ENCODE results near the gene CEP83. TPM values are rescaled to one million over a fixed set of nuclear protein-coding genes. Genes with fewer than 3 reads are reported as not detected.
"Not testable (repeated sequence)": the region's sequence is repeated elsewhere in the genome, so short reads cannot be mapped to it uniquely, and the experiment has no call there.

The CEP83 gene
- total and polyA plus RNA-seq, 8 donors, result 7.0 to 14.5 (median 8.7) TPM

DNA sequence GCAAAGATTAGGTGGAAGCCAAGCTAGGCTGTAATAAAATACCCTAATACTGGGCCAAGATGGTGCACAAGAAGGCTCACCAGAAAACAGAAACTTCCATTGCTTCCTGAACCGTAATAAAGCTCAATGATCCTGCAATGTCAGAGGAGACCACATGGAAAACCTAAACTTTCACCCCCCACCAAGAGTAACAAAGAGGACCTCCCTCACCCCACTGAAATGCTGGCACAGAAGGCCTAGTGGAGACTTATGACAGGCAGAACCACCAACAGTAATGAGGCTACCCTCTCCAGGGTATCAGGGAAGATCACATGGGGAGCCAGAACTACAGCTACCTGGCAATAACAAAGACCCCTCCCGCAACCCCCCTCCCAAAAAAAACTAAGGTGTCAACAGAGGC lies 43.1 kb downstream of the CEP83 start:
- ATAC-seq, result no peak
- DNase-seq, result no peak
- no peak for FAIRE-seq
- TF ChIP-seq, protein P1, sequence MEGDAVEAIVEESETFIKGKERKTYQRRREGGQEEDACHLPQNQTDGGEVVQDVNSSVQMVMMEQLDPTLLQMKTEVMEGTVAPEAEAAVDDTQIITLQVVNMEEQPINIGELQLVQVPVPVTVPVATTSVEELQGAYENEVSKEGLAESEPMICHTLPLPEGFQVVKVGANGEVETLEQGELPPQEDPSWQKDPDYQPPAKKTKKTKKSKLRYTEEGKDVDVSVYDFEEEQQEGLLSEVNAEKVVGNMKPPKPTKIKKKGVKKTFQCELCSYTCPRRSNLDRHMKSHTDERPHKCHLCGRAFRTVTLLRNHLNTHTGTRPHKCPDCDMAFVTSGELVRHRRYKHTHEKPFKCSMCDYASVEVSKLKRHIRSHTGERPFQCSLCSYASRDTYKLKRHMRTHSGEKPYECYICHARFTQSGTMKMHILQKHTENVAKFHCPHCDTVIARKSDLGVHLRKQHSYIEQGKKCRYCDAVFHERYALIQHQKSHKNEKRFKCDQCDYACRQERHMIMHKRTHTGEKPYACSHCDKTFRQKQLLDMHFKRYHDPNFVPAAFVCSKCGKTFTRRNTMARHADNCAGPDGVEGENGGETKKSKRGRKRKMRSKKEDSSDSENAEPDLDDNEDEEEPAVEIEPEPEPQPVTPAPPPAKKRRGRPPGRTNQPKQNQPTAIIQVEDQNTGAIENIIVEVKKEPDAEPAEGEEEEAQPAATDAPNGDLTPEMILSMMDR (IDR thresholded peaks at IDR 0.05), result no peak
- Histone ChIP-seq H3K4me1 (no peaks in the 10 kb centered on the region), H3K27me3 (no peaks in the 10 kb centered on the region), H3K4me3 (no peak overlapping the region), H3K36me3 (no peaks in the 10 kb centered on the region), H3K27ac (no peak overlapping the region), H3K9me3 (no peaks in the 10 kb centered on the region)
- WGBS, 2 donors, result 93 to 95% methylated on average over 2 of the region's 2 CpGs
- intact Hi-C loops (cut with DNase I), result no loop called here

DNA sequence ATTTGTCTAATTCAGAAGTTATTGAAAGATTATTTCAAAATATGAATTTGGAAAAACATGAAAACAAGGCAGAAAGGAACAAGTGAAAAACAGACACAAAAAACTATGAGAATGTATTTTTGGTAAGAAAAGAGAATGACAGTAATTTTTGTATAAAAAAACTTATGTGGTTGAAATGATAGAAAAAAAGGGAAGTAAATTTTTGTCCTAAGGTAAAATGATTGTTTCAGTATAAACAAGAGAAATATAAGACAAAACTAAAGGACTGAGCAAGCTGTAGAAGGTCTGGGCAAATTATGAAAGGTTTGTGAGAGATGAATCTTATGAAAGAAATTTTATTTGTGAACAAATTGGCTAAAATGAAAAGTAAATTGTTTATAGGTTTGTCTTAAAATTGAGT lies 44.6 kb downstream of the CEP83 start:
- intact Hi-C loops (cut with DNase I), result no loop called here

GRCh38 chr12:94405413-94406116 lies 54.1 kb downstream of the CEP83 start:
- no peak overlapping the region for H3K27ac ChIP-seq
- H3K36me3 ChIP-seq, result no peaks in the 10 kb centered on the region
- no peaks in the 10 kb centered on the region for H3K27me3 ChIP-seq
- no peaks in the 10 kb centered on the region for H3K9me3 ChIP-seq
- intact Hi-C loops (cut with DNase I), result no loop called here
- TF ChIP-seq, protein P1 (IDR thresholded peaks at IDR 0.05), result no peak
- H3K4me1 ChIP-seq, result no peaks in the 10 kb centered on the region
- no peak for ATAC-seq
- DNase-seq, result no peak
- 94 to 96% methylated on average over 3 of the region's 3 CpGs for WGBS, 2 donors
- H3K4me3 ChIP-seq, result no peak overlapping the region
- FAIRE-seq, result peak; percentile 67

More for the DNA sequence above, 44.6 kb downstream of the CEP83 start:
- no peaks in the 10 kb centered on the region for H3K9me3 ChIP-seq
- no peaks in the 10 kb centered on the region for H3K4me1 ChIP-seq
- no peak overlapping the region for H3K4me3 ChIP-seq
- no peaks in the 10 kb centered on the region for H3K27me3 ChIP-seq
- FAIRE-seq (peak; percentile 66), DNase-seq (no peak), ATAC-seq (no peak)
- H3K36me3 ChIP-seq, result no peaks in the 10 kb centered on the region
- no peak overlapping the region for H3K27ac ChIP-seq
- TF ChIP-seq, protein P1 (IDR thresholded peaks at IDR 0.05), result no peak

GRCh38 chr12:94404854-94405253 lies 54.8 kb downstream of the CEP83 start:
- ATAC-seq, result no peak
- no peak overlapping the region for H3K4me3 ChIP-seq
- DNase-seq, result no peak
- TF ChIP-seq, protein P1 (IDR thresholded peaks at IDR 0.05), result no peak
- no peaks in the 10 kb centered on the region for H3K27me3 ChIP-seq
- no peaks in the 10 kb centered on the region for H3K4me1 ChIP-seq
- WGBS, 2 donors, result 82 to 91% methylated on average over 2 of the region's 2 CpGs
- no peak for FAIRE-seq
- no peaks in the 10 kb centered on the region for H3K9me3 ChIP-seq
- H3K36me3 ChIP-seq, result peaks cover 0 to under 1% (median 0%) of the 10 kb centered on the region in 3 donors
- intact Hi-C loops (cut with DNase I), result no loop called here
- no peak overlapping the region for H3K27ac ChIP-seq

DNA sequence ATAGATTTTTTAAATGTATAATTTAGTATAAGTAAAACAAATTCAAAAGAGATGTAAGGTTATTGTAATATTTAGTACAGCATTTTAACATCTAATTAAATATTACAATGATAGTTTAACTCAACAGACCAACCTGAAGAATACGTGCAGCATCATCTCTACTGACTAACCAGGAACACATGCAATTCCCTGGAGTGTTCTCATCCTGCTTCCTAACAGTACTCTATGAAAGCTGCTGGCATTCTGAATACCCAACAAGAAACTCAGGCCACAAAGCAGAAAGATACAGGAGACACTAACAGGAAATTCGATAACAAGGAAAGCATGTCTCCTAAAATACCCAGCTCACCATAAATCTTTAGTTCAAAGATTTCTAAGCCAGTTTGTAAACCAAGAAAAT lies 58.3 kb downstream of the CEP83 start:
- WGBS, 2 donors, result 93 to 94% methylated on average over 2 of the region's 2 CpGs

DNA sequence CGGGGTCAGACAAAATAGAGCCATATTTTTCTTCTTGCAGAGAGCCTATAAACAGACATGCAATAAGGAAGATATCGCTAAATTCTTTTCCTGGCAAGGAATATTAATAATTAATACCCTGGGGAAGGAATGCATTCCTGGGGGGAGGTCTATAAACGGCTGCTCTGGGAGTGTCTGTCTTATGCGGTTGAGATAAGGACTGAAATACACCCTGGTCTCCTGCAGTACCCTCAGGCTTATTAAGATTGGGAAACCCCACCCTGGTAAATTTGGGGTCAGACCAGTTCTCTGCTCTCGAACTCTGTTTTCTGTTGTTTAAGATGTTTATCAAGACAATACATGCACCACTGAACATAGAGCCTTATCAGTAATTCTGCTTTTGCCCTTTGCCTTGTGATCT lies 61.0 kb downstream of the CEP83 start:
- intact Hi-C loops (cut with DNase I), result not testable (repeated sequence)
- WGBS, 2 donors, result 91 to 92% methylated on average over 5 of the region's 5 CpGs

More for the DNA sequence above, 58.3 kb downstream of the CEP83 start:
- Histone ChIP-seq H3K27ac (no peak overlapping the region), H3K27me3 (no peaks in the 10 kb centered on the region), H3K4me3 (no peak overlapping the region), H3K4me1 (no peaks in the 10 kb centered on the region), H3K9me3 (no peaks in the 10 kb centered on the region), H3K36me3 (peaks cover 0 to 6% (median 0%) of the 10 kb centered on the region in 3 donors)
- ATAC-seq (no peak), FAIRE-seq (no peak), DNase-seq (no peak)
- TF ChIP-seq, protein P1 (IDR thresholded peaks at IDR 0.05), result no peak
- intact Hi-C loops (cut with DNase I), result no loop called here

More for the DNA sequence above, 61.0 kb downstream of the CEP83 start:
- ATAC-seq, DNase-seq, H3K9me3 ChIP-seq, H3K27ac ChIP-seq, H3K36me3 ChIP-seq, H3K27me3 ChIP-seq, H3K4me1 ChIP-seq, H3K4me3 ChIP-seq, FAIRE-seq: not testable (repeated sequence)
